GM21447 (cell line): ENCODE measurements around the gene NEO1.

Source experiments
- ATAC-seq: cut with Tn5 transposase; IDR thresholded peaks from one replicate; pipeline ENCODE4 v1.9.1; 2021; ENCODE audit not compliant: unreplicated experiment

The NEO1 gene

DNA sequence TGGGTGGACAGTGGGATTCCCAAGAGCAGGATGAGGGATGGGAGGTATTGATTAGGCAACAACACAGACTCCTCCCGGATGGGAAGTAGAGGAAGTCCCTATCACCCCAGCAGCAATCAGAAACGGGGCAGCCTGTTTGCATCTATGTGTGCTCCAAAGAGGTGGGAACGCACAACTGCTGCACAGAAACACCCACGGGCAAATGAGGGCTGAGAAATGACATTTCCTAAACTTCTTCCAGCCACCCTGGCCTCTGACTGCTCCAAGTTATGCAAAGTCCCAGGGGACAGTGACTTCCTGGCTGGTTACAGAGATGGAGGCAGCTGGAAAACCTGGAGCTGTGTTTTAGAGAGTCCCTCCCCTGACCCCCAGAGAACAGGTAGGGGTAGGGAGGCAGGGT is 273.9 kb downstream of the NEO1 start:
- ATAC-seq = no peak

DNA sequence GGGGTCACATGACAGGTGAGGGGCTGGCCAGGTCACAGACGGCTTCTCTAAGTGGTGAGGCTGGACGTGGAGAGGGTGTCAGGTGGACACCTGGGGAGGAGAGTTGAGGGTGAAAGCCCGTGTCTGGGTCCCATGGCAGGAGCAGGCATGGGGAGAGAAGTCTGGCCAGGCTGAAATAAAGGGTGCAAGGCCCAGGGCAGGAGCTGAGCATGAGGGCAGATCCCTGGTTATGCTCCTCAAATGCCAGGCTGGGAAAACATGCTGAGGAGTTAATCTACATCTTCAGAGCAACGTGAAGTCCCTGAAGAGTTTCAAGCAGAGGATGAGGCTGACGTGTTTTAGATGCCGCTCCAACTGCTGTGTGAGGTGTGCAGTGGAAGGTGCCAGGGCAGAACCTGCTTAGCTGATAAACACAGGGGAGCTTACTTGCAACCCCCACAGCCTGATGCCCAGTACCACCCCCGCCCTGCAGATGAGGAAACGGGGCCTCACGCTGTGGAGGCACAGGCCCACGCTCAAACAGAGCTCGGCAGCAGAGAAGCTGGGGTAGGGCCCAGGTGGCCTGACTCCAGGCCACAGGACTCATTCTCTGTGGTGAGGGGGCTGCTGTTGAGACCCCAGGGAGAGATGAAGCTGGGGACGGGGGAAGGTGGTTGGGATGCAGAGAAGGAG is 276.0 kb downstream of the NEO1 start:
- no peak for ATAC-seq

DNA sequence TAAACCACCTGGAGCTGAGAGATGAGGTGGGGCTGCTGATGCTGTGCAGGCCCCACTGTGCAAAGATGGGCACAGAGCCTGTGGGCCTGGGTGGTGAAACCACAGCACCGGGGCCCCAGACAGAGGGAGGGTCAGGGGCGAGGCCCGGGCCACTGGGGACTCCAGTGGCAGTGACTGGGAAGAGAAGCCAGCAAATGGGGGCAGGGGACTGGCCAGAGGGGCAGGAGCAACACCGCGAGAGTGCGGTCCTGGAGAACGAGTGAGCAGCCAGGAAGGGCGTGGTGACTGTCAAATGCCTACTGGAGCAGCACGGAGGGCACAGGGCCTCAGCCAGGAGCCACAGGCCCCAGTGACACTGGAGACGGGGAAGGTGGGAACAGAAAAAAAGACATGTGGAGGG is 276.7 kb downstream of the NEO1 start:
- no peak for ATAC-seq

DNA sequence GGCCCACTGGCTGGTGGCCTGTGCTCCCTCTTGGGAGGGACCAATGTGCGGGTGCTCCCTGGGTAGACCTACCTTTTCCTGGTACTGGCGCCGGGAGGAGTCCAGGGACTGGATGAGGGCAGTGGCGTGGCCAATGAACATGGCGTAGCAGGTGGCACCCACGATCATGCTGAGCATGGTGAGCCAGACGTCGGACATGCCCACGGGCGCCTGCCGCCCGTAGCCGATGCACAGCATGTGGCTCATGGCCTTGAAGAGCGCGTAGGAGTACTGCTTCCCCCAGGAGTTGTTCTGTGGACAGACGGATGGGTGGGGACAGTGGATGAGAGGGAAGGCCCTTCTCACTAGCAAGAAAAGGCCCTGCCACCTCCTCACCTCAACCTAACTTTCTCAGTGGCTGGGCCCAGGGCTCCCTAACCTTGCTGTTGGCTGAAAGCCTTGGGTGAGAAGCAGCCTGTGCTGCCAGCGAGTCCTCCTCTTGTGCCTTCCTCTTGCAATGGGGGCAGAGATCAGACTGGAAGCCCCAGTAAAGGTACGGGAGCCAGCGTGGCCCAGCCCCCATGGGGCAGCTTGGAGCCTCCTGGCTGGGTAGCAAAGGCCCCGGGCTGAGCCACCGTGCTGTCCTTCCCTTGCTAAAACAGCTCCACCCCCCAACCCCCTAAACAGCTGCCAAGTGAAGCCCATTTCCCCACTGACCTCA is 277.4 kb downstream of the NEO1 start:
- ATAC-seq = no peak

DNA sequence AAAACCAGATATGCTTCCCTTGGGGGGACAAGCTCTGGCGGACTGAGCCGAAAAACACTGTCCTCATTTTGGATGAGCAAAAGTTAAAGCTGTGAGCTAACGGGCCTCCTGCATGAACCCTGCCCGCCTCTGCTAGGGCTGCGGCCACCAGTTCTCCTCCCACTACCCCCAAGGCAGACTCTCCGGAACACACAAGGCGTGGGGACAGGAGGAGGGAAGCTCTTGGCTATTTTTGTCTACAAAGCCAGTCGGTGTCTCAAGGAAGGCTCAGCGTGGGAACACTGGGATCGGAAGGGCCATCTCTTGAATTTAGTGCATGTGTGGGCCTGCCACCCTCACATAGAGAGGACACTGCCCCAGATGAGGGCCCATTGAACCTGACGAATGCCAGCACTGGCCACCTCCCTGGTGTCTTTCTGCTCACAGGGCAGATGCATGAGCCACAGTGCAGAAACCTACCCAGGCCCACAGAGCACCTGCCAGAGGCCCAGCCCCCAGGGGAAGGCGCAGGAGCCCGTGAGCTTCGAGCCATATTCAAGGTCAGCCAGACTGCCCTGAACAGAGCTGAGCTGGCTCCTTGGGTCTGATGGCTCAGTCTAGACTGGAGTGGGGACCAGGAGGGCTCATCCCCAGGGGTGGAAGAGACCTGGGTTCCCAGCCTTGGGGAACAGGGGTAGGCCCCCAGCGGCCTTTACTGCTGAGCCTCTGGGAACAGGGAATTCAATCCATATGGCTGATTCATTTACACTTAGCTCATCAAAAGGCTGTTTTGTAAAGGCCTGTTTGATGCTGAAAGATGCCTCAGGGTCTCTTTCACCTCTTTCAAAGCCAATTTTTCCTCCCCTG is 278.2 kb downstream of the NEO1 start:
- no peak for ATAC-seq

DNA sequence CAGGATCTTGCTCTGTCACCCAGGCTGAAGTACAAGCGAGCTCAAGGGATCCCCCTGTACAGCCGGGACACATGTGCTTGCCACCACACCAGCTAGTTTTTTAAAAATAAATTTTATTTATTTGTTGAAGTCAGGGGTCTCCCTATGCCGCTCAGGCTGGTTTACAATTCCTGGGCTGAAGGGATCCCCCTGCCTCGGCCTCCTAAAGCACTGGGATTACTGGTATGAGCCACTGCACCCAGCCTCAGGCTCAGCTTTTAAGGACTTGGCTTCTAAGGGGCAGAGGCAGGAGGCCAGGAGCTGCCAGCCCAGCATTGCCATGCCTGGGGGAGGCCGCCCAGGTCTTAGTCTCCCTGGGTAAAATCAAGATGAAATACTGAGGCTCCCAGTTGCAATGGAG is 279.2 kb downstream of the NEO1 start:
- ATAC-seq = no peak

DNA sequence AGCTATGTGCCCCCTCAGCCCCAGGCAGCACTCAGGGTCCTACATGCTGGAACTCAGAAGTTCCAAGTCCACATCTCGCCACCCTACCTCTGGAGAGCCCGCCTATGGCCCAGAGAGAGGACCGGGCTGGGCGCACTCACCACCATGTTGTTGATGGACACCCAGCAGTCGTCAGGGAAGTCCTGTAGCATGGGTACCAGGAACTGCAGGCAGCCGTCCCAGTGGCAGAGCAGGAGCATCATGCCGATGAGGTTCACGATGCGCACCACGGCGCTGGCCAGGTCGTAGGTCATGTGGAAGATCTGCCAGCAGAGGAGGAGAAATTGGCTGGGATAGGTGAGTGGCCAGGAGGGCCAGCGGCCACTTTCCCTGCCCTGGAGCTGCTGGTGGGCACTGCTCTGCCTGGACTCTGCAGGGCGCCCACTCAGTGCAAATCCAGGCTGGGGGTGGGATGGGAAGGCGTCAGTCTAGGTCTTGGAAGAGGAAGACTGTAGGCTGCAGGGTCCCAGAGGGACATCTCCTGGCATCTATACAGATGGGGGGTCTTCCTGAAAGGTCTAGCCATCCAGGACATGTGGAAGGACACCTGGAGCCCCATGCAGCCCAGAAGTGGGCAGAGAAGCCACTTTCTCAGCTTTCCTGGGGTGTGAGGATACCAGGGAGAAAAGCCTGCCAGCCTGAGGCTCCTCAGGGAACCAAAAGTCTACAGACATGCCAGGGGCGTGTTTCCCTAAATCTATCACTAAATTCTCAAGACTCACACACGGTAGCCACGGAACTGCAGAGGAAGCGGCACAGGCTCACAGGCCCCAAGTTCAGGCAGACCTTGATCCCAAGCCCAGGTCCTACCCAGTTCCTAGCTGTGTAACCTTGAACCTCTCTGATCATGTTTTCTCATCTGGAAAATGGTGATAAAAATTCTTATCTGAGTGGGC is 280.0 kb downstream of the NEO1 start:
- ATAC-seq = no peak

DNA sequence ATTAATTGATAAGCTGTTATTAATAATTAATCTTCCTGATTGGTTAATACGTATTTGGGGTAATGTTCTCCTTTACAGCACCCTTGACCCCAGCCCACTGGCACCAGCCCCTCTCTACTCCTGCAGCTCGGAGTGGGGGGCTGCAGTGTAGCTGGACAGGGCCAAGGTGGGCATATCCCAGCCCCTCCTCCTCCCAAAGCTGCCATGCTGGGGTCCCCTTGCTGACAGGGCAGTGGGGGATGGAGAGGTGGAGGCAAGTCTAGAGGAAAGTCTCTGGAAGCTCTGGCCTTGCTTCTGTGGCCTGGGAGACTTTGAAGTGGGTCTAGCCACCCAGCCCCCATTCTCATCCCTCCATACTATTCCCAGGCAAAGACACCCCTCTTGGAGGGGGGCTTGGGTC is 280.7 kb downstream of the NEO1 start:
- ATAC-seq = no peak

DNA sequence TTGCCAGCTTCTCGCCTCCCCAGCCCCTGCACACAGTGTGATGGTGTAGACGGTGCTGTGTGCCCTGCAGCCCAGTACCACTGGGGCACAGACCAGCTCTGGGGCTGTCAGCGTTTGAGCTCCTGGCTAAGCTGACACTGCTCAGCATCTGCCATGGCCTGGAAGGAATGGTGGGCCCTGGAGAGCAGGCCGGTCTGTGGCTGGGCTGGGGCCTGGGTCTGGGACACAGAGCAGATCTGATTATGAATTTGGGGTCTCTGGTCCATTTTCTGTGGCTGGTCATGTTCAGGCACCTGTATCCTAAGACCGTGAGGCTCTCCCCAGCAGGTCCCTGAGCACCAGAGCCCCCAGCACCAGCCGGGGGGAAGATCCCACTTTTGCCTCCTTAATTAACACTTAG is 281.8 kb downstream of the NEO1 start:
- ATAC-seq = no peak

DNA sequence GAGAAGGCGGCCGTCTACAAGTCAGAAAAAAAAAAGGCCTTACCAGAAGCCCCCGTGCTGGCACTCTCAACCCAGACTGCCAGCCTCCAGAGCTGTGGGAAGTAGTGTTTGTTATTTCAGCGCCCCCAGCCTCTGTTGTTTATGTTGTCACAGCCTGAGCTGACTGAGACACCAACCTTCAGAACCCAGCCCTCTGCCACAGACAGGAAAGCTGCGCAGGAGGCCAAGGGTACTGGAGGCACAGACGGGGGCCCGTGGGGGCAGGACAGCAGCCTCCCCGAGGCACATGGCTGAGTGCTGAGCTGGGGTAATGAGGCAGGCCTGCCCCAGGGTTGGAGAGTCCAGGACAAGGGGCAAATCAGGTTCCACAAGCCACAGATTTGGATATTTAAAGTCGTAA is 282.8 kb downstream of the NEO1 start:
- ATAC-seq = no peak

DNA sequence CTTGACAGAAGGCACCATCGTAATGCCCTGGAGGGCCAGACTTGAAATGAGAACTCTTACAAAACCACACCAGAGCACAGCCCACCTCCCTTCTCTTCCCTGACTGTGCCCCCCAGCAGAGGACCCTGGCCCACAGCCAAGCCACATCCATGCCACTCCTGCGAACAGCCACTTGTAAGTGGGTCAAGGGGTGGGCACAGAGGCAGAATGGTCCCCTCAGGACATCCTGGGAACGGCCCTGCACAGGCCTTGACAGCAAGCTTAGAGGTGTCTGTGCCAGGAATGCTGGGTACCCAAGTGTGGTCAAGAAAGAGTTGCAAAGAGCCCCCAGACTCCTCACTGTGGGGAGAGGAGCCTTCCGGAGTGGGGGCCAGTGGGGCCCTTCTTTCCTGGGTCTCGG is 283.2 kb downstream of the NEO1 start:
- no peak for ATAC-seq

DNA sequence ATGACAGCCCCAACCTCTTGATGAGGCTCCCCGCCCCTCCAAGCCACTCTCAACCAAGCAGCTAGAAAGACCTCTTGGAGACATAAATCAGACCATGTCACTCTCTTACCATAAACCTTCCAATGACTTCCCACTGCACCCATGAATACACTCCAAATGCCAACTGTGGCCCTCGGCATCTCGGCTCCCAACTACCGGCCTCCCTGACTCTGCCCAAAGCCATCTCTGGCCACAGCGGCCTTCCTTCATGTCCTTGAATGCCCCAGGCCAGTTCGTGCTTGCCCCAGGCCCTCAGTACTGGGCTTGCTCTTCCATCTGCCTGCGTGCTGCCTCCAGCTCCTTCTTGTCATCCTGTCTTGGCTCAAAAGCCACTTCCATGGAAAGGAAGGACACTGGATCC is 284.5 kb downstream of the NEO1 start:
- ATAC-seq = no peak

DNA sequence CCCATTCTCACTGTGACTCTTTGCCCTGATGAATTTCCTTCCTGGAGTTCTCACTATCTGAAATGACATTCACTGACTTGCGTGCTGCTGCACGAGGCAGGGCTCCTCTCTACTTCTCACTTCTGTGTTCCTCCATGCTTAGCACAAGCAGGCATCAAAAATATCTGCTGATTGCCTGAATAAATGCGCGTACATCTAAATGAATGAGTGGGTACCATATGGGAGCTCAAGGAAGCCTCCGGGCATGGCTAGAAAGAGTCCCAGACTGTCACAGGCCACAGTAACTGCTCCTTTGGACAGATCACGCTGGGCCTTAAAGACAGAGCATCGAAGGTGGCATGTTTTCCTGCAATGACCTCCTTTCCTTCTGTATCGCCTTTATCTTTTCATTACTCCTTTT is 284.9 kb downstream of the NEO1 start:
- ATAC-seq = no peak

DNA sequence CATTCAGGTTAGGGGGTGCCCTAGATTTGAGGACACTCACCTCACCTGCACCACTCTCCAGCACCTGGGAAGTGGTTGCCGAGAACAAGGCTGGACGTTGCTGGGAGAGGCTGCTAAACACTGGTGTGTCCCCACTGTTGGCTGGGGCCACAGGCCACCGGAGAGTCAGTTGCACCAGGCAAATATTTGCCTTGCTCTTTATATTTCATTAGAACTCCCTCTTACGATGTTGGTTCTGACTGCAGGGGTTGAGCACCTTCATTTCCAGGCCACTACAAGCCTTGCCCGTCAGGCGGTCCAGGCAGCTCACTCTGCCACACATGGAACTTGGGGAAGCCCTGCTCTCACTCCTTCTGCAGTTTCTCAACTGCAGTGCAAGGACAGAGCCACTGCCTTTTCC is 285.8 kb downstream of the NEO1 start:
- no peak for ATAC-seq

DNA sequence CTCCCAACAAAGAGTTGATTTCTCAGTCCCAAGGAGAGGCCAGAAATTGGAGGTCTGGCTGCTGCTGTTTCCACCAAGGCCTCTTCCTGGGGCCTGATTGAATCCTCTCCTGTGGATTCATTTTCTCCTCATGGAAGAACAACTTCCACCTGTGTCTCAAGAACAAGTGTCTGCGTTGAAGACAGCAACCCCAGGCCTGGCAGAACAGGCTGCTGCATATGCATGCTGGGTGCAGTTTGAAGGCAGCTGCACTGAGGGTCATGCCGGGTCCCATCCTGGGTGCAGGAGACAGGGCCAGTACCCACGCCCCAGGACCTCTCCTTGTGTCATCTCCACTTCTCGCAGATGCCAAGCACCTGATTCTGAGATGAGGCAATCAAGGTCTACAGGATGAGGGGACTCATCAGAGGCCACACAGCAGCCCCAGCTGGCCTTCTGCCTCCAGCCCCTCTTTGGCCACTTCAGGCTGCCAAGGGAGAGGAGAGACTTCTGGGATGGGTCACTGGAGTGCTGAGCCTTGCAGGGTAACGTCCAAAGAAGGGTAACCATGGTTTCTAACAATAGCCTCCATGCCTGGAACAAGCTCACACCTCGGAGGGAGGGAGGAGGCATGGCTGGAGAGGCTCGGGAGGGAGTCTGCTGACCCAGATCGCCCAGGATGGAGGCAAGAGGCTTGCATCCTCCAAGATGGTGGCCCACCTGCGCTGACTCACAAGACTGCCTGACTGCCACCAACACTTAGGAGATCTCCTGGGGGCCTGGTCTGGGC is 286.5 kb downstream of the NEO1 start:
- ATAC-seq = no peak

DNA sequence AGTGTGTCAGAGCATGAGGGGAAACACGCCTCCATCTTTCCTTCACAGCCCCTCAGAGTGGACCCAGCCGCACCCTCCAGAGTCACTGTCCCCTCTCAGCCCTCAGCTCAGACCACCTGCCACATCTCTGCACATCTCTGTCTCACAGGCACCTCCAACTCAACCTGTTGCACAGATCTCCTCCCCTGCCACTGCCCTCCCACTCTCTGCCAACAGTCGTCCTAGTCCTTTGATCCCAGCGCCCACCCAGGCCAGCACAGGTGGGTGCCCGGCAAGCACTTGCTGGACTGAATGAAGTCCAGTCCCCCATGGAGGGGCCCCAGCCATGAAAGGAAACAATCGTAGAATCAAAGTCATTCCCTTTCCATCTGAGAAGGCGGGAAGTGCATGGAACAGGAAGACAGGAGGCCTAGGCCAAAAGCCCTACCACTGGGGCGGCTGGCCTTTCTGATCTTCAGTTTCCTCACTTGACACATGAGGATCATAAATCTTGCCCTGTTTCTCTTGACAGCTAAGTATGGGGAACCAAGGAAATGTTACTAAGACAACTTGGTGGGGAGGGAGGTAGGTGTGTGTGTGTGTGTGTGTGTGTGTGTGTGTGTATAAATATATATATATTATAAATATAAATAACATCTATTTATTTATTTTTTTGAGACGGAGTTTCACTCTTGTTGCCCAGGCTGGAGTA is 288.4 kb downstream of the NEO1 start:
- ATAC-seq = no peak

DNA sequence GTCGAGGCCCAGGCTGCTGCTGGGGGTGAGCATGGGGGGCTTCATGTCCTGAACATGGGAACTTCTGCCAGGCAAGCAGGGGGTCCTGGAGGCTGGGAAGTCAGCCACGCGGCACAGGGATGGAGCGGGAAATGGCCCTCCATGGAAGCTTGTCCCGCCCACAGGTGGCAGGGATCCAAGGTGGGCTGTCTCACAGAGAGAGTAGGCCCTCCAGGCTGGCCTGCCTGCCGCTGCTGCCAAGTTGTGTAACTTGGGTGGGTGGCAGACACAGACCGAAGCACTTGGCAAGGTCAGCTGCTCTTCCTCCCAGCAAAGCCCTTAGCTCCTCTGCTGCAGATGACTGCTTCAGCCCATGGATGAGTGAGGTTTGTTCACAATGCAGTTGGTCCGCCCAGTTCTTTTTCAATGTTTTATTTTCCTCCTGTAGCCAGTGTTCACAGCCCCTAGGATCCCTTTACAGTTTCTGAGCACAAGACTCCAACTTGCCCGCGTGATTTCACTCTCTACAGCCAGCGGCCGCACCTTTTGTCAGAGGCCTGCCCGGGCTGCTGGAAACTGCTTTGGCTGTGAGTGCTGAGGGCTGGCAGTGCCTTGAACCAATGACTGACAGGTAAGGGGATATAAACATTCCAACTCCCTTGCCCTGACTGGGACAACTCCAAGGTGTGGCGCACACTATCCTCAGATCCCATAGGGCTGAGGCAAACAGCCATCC is 289.8 kb downstream of the NEO1 start:
- no peak for ATAC-seq

DNA sequence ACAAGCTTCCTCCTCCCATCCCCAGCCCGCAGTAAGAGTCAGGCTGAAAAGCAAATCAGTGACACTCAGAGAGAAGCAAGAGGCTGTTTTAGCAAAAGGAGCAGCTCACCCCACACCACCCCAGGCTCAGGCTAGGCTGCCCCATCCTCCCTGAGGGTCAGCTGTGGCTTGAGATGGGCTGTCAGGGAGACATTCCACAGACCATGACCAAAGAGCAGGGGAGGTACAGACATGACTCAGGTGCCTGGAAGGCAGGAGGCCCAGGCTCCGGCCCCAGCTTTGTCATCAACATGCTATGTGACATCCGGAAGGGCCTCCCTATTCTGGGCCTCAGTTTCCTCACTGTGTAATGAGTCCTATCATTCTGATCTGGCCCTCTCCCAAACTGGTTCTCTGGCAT is 291.8 kb downstream of the NEO1 start:
- no peak for ATAC-seq

DNA sequence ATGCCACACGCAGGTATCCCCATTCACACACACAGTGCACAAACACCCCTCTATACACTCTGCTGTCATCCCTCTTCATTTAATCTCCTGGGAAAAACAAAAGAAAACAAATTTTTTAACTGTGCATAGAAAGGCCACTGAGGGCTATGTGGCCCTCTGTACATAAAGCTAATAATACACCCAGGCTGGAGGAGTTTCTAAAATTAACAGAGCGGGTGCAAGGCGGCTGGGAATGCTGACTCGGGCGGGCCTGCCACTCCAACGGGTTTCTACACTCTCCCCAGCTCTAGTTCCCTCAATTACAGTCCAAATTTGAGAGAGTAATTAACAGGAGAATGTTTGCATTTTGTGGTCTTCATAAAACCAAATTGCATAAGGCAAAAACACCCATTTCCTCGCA is 293.4 kb downstream of the NEO1 start:
- ATAC-seq = no peak
